Type B pancreatic cell (in vitro differentiated cells): ENCODE measurements around the gene P2RX1. TPM values are rescaled to one million over a fixed set of nuclear protein-coding genes. Genes with fewer than 3 reads are reported as not detected.

ENCODE experiments used
- DNase-seq: peaks from one replicate; pipeline ENCODE4 v3.0.0; 2021; ENCODE audit warnings: mixed read lengths; ENCODE audit not compliant: unreplicated experiment; ENCODE audit errors: extremely low spot score
- H3K27ac Mint-ChIP-seq: 2 replicates; pipeline ENCODE4 v1.8.0; 2021; ENCODE audit warnings: mild to moderate bottlenecking, mixed read lengths
- H3K27me3 Mint-ChIP-seq: 2 replicates; pipeline ENCODE4 v1.8.0; 2021; ENCODE audit warnings: mixed read lengths
- H3K36me3 Mint-ChIP-seq: 2 replicates; pipeline ENCODE4 v1.8.0; 2021; ENCODE audit warnings: mixed read lengths
- H3K4me1 Mint-ChIP-seq: one replicate; pipeline ENCODE4 v1.8.0; 2021; ENCODE audit warnings: mixed read lengths; ENCODE audit not compliant: unreplicated experiment
- H3K4me3 Mint-ChIP-seq: 2 replicates; pipeline ENCODE4 v1.8.0; 2021; ENCODE audit warnings: mild to moderate bottlenecking, mixed read lengths
- H3K9me3 Mint-ChIP-seq: 2 replicates; pipeline ENCODE4 v1.8.0; 2021; ENCODE audit warnings: mixed read lengths
- total RNA-seq: library from RNA; stranded (reverse); gene quantifications from 2 replicates; pipeline ENCODE4 v1.2.1, GENCODE V29; 2021; ENCODE audit warnings: low replicate concordance
- TF ChIP-seq, protein P1 (sequence below): fragments of 200-600 bp; sonication (generic); conservative IDR thresholded peaks from 2 replicates; pipeline ENCODE4 v1.5.0; 2021; ENCODE audit warnings: antibody characterized with exemption, mild to moderate bottlenecking

The P2RX1 gene
- total RNA-seq, 1 donor from 2014 or later = not detected

DNA sequence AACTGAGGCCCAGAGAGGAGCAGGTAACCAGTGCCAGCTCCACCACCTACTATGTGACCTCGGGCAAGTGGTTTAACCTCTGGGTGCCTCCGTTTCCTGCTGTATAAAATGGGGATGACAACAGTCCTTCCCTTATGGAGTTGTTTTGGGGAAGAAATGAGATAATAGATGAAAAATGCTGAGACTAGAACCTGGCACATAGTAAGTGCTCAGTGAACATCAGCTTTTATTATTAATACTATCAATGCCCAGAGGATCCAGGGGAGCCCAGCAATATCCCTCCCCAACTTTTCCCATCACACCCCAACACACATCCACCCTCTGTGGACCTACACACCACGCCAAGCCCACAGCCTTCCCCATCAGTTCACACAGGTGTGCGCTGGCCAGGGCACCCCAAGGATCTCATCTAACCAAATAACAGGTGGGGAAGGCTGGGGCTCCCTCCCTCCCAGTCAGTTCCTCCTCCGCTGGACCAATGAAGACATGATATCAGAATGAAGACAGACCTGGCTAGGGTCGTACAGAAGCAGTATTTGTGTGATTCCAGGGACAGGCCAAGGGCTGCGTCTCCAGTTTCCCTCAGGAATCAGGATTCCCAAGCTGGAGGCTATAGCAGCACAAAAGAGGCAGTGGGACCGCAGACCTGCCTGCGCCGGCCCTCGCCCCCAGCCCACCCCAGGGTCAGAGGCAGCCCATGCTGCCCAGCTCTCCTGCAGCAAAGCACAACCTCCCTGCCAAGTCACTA is 46.1 kb upstream of the P2RX1 start:
- H3K9me3 Mint-ChIP-seq = no peaks in the 10 kb centered on the region
- peaks cover 51% of the 10 kb centered on the region for H3K27me3 Mint-ChIP-seq
- H3K4me3 Mint-ChIP-seq = peak overlapping the region; percentile 60

GRCh38 chr17:3961564-3962047 is 45.3 kb upstream of the P2RX1 start:
- TF ChIP-seq, protein P1, sequence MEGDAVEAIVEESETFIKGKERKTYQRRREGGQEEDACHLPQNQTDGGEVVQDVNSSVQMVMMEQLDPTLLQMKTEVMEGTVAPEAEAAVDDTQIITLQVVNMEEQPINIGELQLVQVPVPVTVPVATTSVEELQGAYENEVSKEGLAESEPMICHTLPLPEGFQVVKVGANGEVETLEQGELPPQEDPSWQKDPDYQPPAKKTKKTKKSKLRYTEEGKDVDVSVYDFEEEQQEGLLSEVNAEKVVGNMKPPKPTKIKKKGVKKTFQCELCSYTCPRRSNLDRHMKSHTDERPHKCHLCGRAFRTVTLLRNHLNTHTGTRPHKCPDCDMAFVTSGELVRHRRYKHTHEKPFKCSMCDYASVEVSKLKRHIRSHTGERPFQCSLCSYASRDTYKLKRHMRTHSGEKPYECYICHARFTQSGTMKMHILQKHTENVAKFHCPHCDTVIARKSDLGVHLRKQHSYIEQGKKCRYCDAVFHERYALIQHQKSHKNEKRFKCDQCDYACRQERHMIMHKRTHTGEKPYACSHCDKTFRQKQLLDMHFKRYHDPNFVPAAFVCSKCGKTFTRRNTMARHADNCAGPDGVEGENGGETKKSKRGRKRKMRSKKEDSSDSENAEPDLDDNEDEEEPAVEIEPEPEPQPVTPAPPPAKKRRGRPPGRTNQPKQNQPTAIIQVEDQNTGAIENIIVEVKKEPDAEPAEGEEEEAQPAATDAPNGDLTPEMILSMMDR = no peak
- Mint-ChIP-seq H3K27ac (no peak overlapping the region), H3K4me3 (no peak overlapping the region), H3K36me3 (no peaks in the 10 kb centered on the region), H3K9me3 (no peaks in the 10 kb centered on the region), H3K27me3 (peaks cover 49% of the 10 kb centered on the region), H3K4me1 (peaks cover 26% of the 10 kb centered on the region)
- no peak for DNase-seq

More for the DNA sequence above, 46.1 kb upstream of the P2RX1 start:
- DNase-seq = no peak
- no peak overlapping the region for H3K27ac Mint-ChIP-seq
- H3K4me1 Mint-ChIP-seq = peaks cover 21% of the 10 kb centered on the region
- no peaks in the 10 kb centered on the region for H3K36me3 Mint-ChIP-seq
- TF ChIP-seq, protein P1 = no peak

DNA sequence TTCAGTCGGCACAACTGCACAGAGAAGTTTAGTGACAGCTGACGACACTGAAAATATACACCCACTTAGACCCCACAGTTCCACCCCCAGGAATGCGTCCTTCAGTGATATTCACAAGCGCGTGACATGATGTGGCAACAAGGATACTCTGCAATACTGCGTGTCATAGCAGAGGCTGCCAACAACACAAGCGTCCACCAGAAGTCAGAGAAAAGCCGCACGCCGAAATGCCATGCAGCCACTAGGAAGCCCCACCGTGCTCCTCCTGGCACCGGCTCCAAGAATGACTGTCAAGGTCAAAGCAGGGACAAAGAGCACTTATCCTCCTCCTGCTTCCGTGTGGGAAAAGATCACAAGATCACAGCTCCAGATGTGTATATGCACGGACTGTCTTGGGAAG is 44.5 kb upstream of the P2RX1 start:
- Mint-ChIP-seq H3K4me1 (peaks cover 32% of the 10 kb centered on the region), H3K9me3 (no peaks in the 10 kb centered on the region), H3K27ac (peak overlapping the region; percentile 49), H3K27me3 (peaks cover 45% of the 10 kb centered on the region), H3K4me3 (peak overlapping the region; percentile 61), H3K36me3 (no peaks in the 10 kb centered on the region)
- TF ChIP-seq, protein P1 = no peak
- DNase-seq = no peak

DNA sequence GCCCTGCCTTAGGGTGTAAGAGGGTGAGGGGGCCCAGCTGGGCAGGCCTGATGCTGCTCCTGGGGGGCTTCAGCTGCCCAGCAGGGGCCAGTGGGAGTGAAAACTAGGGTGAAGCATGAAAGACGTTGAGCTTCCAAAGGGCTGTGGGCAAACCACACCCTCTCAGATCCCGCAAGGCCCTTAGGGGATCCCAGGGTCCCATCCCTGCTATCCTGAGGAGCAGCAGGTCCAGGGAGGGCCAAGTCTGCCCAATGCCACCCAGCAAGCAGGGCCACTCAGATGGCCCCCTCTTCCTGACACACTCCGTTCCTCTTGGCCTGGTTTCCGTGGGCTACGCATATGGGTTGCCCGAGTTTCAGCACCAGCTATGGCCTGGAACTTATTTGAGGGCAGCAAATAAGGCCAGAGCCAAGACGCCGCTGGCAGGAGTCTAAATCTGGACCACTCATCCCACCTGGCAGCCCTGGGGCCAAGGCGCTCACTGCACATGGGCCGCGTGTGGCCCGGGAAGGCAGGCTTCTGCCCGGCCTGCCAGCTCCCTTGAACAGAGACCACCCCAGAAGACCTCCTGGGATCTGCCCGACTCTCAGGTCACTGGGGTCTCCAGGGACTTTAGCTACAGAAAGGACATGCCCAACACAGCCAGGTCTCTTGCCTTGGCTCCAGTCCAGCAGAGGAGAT is 43.8 kb upstream of the P2RX1 start:
- peaks cover 27% of the 10 kb centered on the region for H3K4me1 Mint-ChIP-seq
- TF ChIP-seq, protein P1 = no peak
- H3K27me3 Mint-ChIP-seq = peaks cover 39% of the 10 kb centered on the region
- peak overlapping the region; percentile 69 for H3K27ac Mint-ChIP-seq
- DNase-seq = no peak
- H3K9me3 Mint-ChIP-seq = no peaks in the 10 kb centered on the region
- H3K4me3 Mint-ChIP-seq = peak overlapping the region; percentile 61
- no peaks in the 10 kb centered on the region for H3K36me3 Mint-ChIP-seq

- Mint-ChIP-seq H3K36me3 (no peaks in the 10 kb centered on the region), H3K9me3 (no peaks in the 10 kb centered on the region), H3K27me3 (peaks cover 33% of the 10 kb centered on the region), H3K4me3 (peak overlapping the region; percentile 61), H3K27ac (peak overlapping the region; percentile 69), H3K4me1 (peaks cover 23% of the 10 kb centered on the region)
- no peak for DNase-seq
- TF ChIP-seq, protein P1 = no peak
Measured at GRCh38 chr17:3959295-3959899, 43.1 kb upstream of the P2RX1 start.
